Measurements from ENCODE around the gene SCRT2.

- TF ChIP-seq POLR2AphosphoS5 (IDR thresholded peaks at IDR 0.05) (no peak), CTCF (IDR thresholded peaks at IDR 0.05 in 8 of 11, conservative IDR thresholded peaks at IDR 0.05 in 3 of 11) (no peak), POLR2A (IDR thresholded peaks at IDR 0.05) (no peak)
Measured at GRCh38 chr20:637559-637958, 38.0 kb downstream of the SCRT2 start.

Data from spleen (tissue), 7 donors.